SU-DHL-6 (cell line): ENCODE measurements around the gene TMCC1.

Experiments
- CTCF ChIP-seq: fragments of 200-600 bp; sonication (generic); IDR thresholded peaks from one replicate; pipeline ENCODE4 v1.5.1; 2017; ENCODE audit warnings: antibody characterized with exemption, mild to moderate bottlenecking, low read length, moderate library complexity; ENCODE audit not compliant: insufficient read depth, poor library complexity, severe bottlenecking
- EZH2phosphoT487 ChIP-seq: fragments of 200-600 bp; sonication (generic), shearing (Covaris generic); conservative IDR thresholded peaks from 2 replicates; pipeline ENCODE4 v1.6.1; 2018; ENCODE audit warnings: mild to moderate bottlenecking, antibody characterized with exemption, low read length, moderate library complexity, mixed read lengths

- no peak for TF ChIP-seq CTCF
- no peak for TF ChIP-seq EZH2phosphoT487
Measured at GRCh38 chr3:129831503-129831902, 62.0 kb downstream of the TMCC1 start.
